ENCODE data around the gene GPHN.

Gene GPHN

GRCh38 chr14:66596241-66596985 is 88.5 kb downstream of the GPHN start:
- DNase-seq, result no peak

GRCh38 chr14:66600416-66600815 is 92.5 kb downstream of the GPHN start:
- no peak for DNase-seq

GRCh38 chr14:66601932-66602578 is 94.1 kb downstream of the GPHN start:
- no peak for DNase-seq

GRCh38 chr14:66603945-66604344 is 96.0 kb downstream of the GPHN start:
- DNase-seq, result no peak

DNA sequence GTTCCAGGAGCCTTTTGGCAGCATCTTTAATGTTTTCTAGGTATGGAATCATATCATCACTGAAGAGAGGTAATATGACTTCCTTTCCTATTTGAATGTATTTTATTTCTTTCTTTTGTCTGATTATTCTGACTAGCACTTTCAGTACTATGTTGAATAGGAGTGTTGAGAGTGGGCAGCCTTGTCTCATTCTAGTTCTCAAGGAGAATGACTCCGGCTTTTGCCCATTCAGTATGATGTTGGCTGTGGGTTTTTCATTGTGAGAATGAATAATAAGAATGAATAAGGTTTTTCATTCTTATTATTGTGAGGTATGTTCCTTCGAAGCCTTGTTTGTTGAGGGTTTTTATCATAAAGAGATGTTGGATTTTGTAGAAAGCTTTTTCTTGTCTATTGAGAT is 98.9 kb downstream of the GPHN start:
- no peak for DNase-seq

DNA sequence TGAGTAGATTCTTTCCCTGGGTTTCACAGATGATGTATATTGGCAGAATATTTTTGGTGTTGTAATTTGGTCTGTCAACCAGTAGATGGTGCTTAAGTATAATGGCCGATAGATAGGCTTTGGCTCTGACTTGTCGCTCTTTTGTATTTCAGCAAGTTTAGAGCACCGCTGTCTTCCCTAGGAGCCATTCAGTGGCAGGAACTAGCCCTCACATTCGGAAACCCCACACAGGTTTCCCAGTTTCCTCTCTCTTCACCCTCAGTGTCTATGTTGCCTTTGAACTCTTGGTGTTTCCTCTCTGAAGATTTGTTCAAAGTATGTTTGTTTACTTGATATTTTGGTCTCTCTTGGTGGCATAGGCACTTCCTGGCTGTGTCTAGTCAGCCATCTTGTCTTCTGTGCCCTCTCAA is 102.2 kb downstream of the GPHN start:
- no peak for DNase-seq

- DNase-seq, result no peak
Observed at GRCh38 chr14:66613344-66613743, 105.4 kb downstream of the GPHN start.

- no peak for DNase-seq
Observed at GRCh38 chr14:66619952-66620351, 112.0 kb downstream of the GPHN start.

DNA sequence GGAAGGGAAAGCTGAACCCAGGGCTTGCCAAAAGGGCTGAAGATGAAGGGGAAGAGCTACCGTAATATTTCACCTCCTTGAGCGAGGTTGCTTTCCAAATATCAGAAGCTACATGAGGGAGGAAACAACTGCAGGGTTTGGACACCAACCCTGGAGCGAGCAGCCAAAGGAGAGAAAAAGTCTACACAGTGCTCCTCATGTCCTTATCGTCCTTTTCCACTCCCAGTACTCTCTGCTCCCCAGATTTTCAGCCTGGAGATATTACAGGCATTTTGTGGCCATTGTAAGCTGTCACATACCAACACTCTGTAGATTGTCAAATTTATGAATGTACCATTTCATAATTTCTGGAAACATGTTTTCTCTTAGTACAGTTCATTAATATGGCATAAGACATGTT is 115.9 kb downstream of the GPHN start:
- no peak for DNase-seq

DNA sequence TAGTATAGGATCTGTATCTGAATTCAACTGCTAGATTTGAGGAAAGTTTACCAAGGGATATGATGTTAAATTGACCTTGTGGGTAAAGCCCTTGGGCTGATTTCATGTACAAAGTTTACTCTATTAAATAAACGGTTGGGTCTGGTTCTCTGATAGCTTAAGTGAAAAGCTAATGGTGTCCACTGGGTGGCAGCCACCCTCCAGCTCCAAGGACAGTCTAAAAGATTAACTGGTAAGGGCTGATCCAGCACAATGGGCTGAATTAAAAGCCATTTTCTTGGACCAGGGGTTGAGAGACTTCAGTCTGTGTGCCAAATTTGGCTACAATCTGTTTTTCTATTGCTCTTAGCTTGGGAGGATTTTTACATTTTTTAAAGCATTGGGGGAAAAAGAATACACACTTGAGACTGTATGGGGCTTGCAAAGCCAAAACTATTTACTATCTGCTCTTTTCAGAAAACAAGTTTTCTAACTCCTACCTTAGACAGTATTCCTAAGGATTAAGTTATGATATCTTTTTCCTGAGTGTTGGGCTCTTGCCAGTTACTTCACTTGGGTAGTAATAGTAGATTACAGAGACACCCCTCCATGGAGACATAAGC is 116.5 kb downstream of the GPHN start:
- peak in 33 of 58 donors; percentile 1 to 61 (median 20) for DNase-seq

GRCh38 chr14:66628636-66629035 is 120.7 kb downstream of the GPHN start:
- DNase-seq, result no peak

DNA sequence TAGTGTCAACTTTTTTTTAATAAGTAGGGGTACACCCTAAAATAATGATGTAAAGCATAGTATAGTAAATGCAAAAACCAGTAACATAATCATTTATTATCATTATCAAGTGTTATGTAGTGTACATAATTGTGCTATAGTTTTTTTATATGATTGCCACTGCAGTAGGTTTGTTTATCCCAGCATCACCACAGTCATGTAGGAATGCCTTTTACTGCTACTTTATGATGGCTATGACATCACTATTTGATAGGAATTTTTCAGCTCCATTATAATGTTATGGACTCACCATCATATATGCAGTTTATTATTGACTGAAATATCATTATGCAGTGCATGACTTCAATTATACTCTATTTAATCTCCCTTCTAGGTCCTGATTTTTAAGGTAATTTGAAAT is 121.6 kb downstream of the GPHN start:
- DNase-seq, result no peak

GRCh38 chr14:66634876-66635275 is 126.9 kb downstream of the GPHN start:
- DNase-seq, result no peak

DNA sequence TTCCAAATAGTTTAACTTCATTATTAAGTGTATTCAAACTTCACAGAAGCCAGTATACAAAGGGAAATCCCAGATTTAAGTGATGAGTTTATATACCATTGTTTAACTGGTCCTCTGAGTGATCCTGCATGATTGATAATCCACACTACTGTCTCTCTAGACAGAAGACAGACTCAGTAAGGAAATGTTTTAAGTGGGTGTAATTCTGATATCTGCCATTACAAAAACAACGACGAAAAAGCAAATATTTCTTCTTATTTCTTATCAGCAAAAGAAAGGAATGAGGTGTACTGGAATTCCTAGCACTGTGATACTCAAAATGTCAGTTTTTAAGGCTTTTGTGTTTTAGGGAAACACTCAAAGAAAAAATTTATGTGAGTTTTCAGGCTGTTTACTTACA is 127.5 kb downstream of the GPHN start:
- no peak for DNase-seq

DNA sequence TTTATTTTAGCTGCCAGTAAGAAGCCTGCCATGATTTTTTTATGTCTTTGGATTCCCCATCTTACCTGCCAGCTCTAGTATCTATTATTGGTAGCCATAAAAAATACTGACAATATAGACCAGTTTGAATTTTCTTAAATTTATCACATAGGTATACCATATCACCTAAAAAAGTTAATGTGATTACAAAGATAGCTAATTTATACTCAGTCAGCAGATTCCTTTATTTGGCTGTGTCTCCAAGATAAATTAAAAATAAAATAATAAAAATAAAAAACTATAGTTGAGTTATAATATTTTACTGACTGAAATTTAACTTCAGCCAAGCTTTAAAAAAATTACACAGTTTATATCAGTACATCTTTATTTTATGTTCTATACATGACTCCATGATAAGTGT is 128.3 kb downstream of the GPHN start:
- DNase-seq, result no peak

- DNase-seq, result no peak
Observed at GRCh38 chr14:66638689-66639088, 130.7 kb downstream of the GPHN start.

- no peak for DNase-seq
Observed at GRCh38 chr14:66641861-66642635, 134.1 kb downstream of the GPHN start.

GRCh38 chr14:66643344-66643743 is 135.4 kb downstream of the GPHN start:
- DNase-seq, result no peak

DNA sequence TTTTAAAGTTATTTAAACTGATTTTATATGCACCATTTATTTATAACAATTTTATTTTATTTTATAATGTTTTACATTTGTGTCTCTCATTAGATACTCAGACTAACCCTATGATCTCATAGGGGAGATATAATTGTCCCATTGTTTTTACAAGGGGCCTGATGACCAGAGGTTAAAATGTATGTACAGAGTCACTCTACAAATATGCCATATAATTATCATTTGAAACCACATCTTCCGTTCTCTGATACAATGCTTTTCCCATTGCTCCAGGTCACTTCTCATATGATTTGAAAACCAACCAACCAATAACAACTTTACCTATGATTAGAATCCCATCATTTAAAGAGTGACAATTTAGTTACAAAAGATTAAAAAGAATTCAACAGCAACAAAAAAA is 137.8 kb downstream of the GPHN start:
- DNase-seq, result no peak

- DNase-seq, result no peak
Observed at GRCh38 chr14:66649498-66649897, 141.6 kb downstream of the GPHN start.

- peak in 1 of 58 donors; percentile 2 for DNase-seq
Observed at GRCh38 chr14:66650491-66650911, 142.6 kb downstream of the GPHN start.
